Keratinocyte (primary cell): ENCODE data around the gene NFATC2. TPM values are rescaled to one million over a fixed set of nuclear protein-coding genes. Genes with fewer than 3 reads are reported as not detected.

Experiments
- DNase-seq: peaks from one replicate; pipeline ENCODE4 v3.0.0-alpha.2; 2011; ENCODE audit warnings: low read depth, missing footprints, low spot score
- FAIRE-seq: peaks from 2 replicates; lab custom pipeline; 2011; peaks lifted over from hg19 to GRCh38; lab: Jason Lieb, UNC
- H2AFZ ChIP-seq: 2 replicates; pipeline ENCODE4 v1.6.0; 2012; ENCODE audit warnings: low read length, control low read depth, inconsistent platforms; ENCODE audit not compliant: control insufficient read depth
- H3K27ac ChIP-seq: 2 replicates; pipeline ENCODE4 v1.5.1; 2011; ENCODE audit warnings: low read length; ENCODE audit not compliant: control insufficient read depth, insufficient read depth
- H3K27me3 ChIP-seq: 3 replicates; pipeline ENCODE4 v1.6.0; 2011; ENCODE audit warnings: low read length; ENCODE audit not compliant: control insufficient read depth, insufficient read depth; ENCODE audit errors: extremely low read depth
- H3K36me3 ChIP-seq, 2 experiments: 2 replicates in 1 of 2; 3 replicates in 1 of 2; pipeline ENCODE4 v1.5.1; 2011; ENCODE audit warnings: low read length in 2 of 2, mild to moderate bottlenecking in 1 of 2; ENCODE audit not compliant: control insufficient read depth in 2 of 2, insufficient read depth in 2 of 2; ENCODE audit errors: extremely low read depth in 1 of 2
- H3K4me1 ChIP-seq: 3 replicates; pipeline ENCODE4 v1.5.1; 2011; ENCODE audit warnings: low read length; ENCODE audit not compliant: control insufficient read depth, insufficient read depth; ENCODE audit errors: extremely low read depth
- H3K4me2 ChIP-seq: 3 replicates; pipeline ENCODE4 v1.6.0; 2011; ENCODE audit warnings: low read depth, low read length; ENCODE audit not compliant: control insufficient read depth, insufficient read depth; ENCODE audit errors: extremely low read depth
- H3K4me3 ChIP-seq, 3 experiments: fragments of 200-600 bp in 1 of 3; sonication (generic) in 1 of 3; 2 replicates in 2 of 3; 3 replicates in 1 of 3; pipeline ENCODE4 v1.5.1; 2011 to 2016; ENCODE audit warnings: low read length in 3 of 3, mild to moderate bottlenecking in 3 of 3, control low read depth in 2 of 3, inconsistent platforms in 1 of 3, low read depth in 1 of 3, mixed read lengths in 1 of 3, mixed run types in 1 of 3, moderate library complexity in 1 of 3; ENCODE audit not compliant: control insufficient read depth in 2 of 3, insufficient read depth in 2 of 3; ENCODE audit errors: extremely low read depth in 1 of 3
- H3K79me2 ChIP-seq: 2 replicates; pipeline ENCODE4 v1.6.0; 2012; ENCODE audit warnings: low read length; ENCODE audit not compliant: control insufficient read depth, insufficient read depth
- H3K9ac ChIP-seq: 3 replicates; pipeline ENCODE4 v1.6.0; 2011; ENCODE audit warnings: low read length; ENCODE audit not compliant: control insufficient read depth, insufficient read depth; ENCODE audit errors: extremely low read depth
- H3K9me1 ChIP-seq: 3 replicates; pipeline ENCODE4 v1.6.0; 2011; ENCODE audit warnings: low read length; ENCODE audit not compliant: control insufficient read depth, insufficient read depth; ENCODE audit errors: extremely low read depth
- H3K9me3 ChIP-seq: 2 replicates; pipeline ENCODE4 v1.5.1; 2012; ENCODE audit warnings: low read depth, low read length; ENCODE audit not compliant: control insufficient read depth
- H4K20me1 ChIP-seq: 3 replicates; pipeline ENCODE4 v1.6.0; 2011; ENCODE audit warnings: low read length; ENCODE audit not compliant: control insufficient read depth, insufficient read depth; ENCODE audit errors: extremely low read depth
- CTCF ChIP-seq, 3 experiments: IDR thresholded peaks in 1 of 3; conservative IDR thresholded peaks in 1 of 3; optimal IDR thresholded peaks in 1 of 3; 2 replicates in 2 of 3; 3 replicates in 1 of 3; pipeline versions ENCODE3 to v1.5.1; 2011; ENCODE audit warnings: low read length in 3 of 3, mild to moderate bottlenecking in 3 of 3, moderate library complexity in 2 of 3, control low read depth in 1 of 3, inconsistent platforms in 1 of 3; ENCODE audit not compliant: insufficient read depth in 2 of 3; ENCODE audit errors: extremely low read depth in 1 of 3
- EZH2 ChIP-seq: IDR thresholded peaks from one replicate; pipeline ENCODE4 v1.6.1; 2012; ENCODE audit warnings: inconsistent platforms, mild to moderate bottlenecking, low read length, moderate library complexity
- dilution Hi-C: fragments of 300-500 bp; cut with MboI; formaldehyde crosslinking; loops from one replicate; pipeline ENCODE4 v1.7.0; 2020; ENCODE audit warnings: low sequenced_read_pairs; ENCODE audit not compliant: extremely low pct_ligation_motif_present
- polyA plus RNA-seq, 5 experiments: library from polyadenylated mRNA; depleted of rRNA in 3 of 5; stranded (reverse) in 3 of 5; stranded (forward) in 1 of 5; unstranded in 1 of 5; fragments of >200 nt; gene quantifications; 1 replicate in 1 of 5; 2 replicates in 3 of 5; 3 replicates in 1 of 5; pipeline versions ENCODE4 v1.2.1 to v1.2.3, GENCODE V29; 2011 to 2012; ENCODE audit warnings: missing spikeins in 2 of 5, low read depth in 1 of 5, low replicate concordance in 1 of 5

NFATC2 gene
- polyA plus RNA-seq, 1 donor (not counting 4 experiments of a cell fraction or from before 2014, with no cell fraction given), result 0.05 TPM

GRCh38 chr20:51404297-51405060, 138.0 kb downstream of the NFATC2 start:
- dilution Hi-C loops, result no loop called here
- H3K4me2 ChIP-seq, result no peak overlapping the region
- FAIRE-seq, result no peak

DNA sequence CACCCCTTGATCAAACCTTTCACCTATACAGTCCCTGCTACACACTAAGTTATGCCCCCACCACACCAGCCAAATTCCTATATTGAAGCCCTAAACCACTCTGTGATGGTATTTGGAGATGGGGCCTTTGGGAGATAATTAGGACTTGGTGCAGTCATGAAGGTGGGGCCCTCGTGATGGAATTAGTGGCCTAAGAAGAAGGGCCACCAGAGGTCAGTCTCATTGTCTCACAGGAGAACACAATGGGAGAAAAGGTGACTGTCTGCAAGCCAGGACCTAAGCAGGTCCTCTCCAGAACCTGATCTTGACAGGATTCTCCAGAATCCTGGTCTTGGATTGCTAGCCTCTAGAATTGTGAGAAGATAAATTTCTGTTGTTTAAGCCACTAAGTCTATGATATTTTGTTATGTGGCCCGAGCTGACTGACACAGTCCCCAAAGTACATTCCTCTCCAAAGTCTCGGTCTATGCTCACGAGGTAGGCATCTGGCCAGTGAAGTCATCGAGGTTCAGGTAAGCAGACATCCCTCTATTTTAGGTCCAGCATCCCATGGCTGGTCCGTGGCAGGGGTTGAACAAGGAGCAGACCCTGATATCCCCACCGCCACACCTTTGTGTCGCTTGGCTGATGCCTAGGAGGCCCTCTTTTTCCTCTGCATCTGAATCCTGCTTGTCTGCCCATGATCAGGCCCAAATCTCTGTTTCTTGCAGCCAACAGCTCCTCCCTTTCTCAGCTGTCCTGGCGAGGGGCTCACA, 138.9 kb downstream of the NFATC2 start:
- Histone ChIP-seq H3K9me3 (no peaks in the 10 kb centered on the region), H4K20me1 (no peaks in the 10 kb centered on the region), H3K4me2 (no peak overlapping the region), H3K36me3 (no peaks in the 10 kb centered on the region), H3K27me3 (peaks cover 8% of the 10 kb centered on the region), H3K27ac (no peak overlapping the region), H2AFZ (no peak overlapping the region), H3K79me2 (no peaks in the 10 kb centered on the region), H3K9ac (no peak overlapping the region), H3K4me3 (no peak overlapping the region), H3K4me1 (no peaks in the 10 kb centered on the region), H3K9me1 (no peaks in the 10 kb centered on the region)
- FAIRE-seq (no peak), DNase-seq (no peak)
- dilution Hi-C loops, result no loop called here
- no peak for TF ChIP-seq EZH2
- TF ChIP-seq CTCF (optimal IDR thresholded peaks at IDR 0.05 in 1 of 3, IDR thresholded peaks at IDR 0.05 in 1 of 3, conservative IDR thresholded peaks at IDR 0.05 in 1 of 3; ENCODE audit: extremely low read depth in 1 of 3, insufficient read depth in 2 of 3, low read length in 3 of 3), result no peak

More at GRCh38 chr20:51404297-51405060, 138.0 kb downstream of the NFATC2 start:
- DNase-seq, result no peak
- H3K9me1 ChIP-seq, result no peaks in the 10 kb centered on the region
- TF ChIP-seq EZH2 (no peak), CTCF (optimal IDR thresholded peaks at IDR 0.05 in 1 of 3, IDR thresholded peaks at IDR 0.05 in 1 of 3, conservative IDR thresholded peaks at IDR 0.05 in 1 of 3; ENCODE audit: extremely low read depth in 1 of 3, insufficient read depth in 2 of 3, low read length in 3 of 3) (no peak)
- no peaks in the 10 kb centered on the region for H3K4me1 ChIP-seq
- no peaks in the 10 kb centered on the region for H3K79me2 ChIP-seq
- peaks cover 8% of the 10 kb centered on the region for H3K27me3 ChIP-seq
- H3K9me3 ChIP-seq, result no peaks in the 10 kb centered on the region
- H3K27ac ChIP-seq, result no peak overlapping the region
- H3K9ac ChIP-seq, result no peak overlapping the region
- H4K20me1 ChIP-seq, result no peaks in the 10 kb centered on the region
- no peak overlapping the region for H3K4me3 ChIP-seq
- no peak overlapping the region for H2AFZ ChIP-seq
- H3K36me3 ChIP-seq, result no peaks in the 10 kb centered on the region
